Measurements from ENCODE around the gene TMEM63A.

The TMEM63A gene

DNA sequence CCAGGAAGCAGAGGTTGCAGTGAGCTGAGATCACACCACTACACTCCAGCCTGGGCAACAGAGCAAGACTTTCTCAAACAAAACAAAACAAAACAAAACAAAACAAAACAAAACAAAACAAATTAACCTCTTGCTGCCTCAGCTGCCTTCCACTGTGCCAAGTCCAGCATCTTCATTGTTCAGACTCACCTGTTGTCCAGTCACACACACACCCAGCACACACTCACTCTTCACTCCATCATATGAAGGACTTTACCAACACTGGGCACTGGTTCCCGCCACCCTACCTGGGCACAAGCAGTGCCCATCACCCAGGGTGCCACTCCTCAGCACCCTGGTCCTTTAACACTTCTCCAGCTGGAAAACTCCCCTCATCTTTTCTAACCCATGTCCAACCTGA is 27.3 kb upstream of the TMEM63A start:
- ChIA-PET CTCF (interaction anchor here (0.6 to 1.2 kb wide), 6 partner anchors 16 to 428 kb away, joined by 3 to 4 read pairs (median 4); partner anchors contain the start of gene TMEM63A), POLR2A (ENCODE audit: low non-redundant PET) (no interaction called here)
- no peak for DNase-seq (ENCODE audit: low spot score)
- H3K27ac ChIP-seq, result no peak overlapping the region
- TF ChIP-seq, protein P1, sequence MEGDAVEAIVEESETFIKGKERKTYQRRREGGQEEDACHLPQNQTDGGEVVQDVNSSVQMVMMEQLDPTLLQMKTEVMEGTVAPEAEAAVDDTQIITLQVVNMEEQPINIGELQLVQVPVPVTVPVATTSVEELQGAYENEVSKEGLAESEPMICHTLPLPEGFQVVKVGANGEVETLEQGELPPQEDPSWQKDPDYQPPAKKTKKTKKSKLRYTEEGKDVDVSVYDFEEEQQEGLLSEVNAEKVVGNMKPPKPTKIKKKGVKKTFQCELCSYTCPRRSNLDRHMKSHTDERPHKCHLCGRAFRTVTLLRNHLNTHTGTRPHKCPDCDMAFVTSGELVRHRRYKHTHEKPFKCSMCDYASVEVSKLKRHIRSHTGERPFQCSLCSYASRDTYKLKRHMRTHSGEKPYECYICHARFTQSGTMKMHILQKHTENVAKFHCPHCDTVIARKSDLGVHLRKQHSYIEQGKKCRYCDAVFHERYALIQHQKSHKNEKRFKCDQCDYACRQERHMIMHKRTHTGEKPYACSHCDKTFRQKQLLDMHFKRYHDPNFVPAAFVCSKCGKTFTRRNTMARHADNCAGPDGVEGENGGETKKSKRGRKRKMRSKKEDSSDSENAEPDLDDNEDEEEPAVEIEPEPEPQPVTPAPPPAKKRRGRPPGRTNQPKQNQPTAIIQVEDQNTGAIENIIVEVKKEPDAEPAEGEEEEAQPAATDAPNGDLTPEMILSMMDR (conservative IDR thresholded peaks at IDR 0.05; ENCODE audit: low read depth), result no peak

DNA sequence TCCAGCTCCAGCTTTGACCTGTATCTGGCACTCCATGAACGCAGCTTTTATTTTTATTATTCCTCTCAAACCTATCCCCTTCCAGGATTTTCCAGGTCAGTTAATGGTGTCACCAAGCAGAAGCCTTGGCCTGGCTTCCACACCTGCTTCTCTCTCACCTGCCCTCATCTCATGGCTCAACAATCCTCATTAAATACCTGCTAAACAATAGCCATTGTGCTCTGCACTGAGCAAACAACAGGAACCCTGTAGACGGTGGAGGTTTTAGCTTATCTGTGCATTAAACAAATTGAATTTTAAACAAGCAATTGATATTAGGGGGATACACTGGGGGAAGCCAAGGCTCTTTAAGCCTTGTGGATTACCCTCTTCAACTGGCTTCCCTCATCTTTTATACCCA is 26.6 kb upstream of the TMEM63A start:
- H3K27ac ChIP-seq, result no peak overlapping the region
- TF ChIP-seq, protein P1 (conservative IDR thresholded peaks at IDR 0.05; ENCODE audit: low read depth), result no peak
- no peak for DNase-seq (ENCODE audit: low spot score)
- CTCF ChIA-PET, result interaction anchor here (0.6 to 1.1 kb wide), 5 partner anchors 27 to 1174 kb away, joined by 3 to 4 read pairs (median 4); partner anchors contain the start of gene TMEM63A
- POLR2A ChIA-PET (ENCODE audit: low non-redundant PET), result no interaction called here

DNA sequence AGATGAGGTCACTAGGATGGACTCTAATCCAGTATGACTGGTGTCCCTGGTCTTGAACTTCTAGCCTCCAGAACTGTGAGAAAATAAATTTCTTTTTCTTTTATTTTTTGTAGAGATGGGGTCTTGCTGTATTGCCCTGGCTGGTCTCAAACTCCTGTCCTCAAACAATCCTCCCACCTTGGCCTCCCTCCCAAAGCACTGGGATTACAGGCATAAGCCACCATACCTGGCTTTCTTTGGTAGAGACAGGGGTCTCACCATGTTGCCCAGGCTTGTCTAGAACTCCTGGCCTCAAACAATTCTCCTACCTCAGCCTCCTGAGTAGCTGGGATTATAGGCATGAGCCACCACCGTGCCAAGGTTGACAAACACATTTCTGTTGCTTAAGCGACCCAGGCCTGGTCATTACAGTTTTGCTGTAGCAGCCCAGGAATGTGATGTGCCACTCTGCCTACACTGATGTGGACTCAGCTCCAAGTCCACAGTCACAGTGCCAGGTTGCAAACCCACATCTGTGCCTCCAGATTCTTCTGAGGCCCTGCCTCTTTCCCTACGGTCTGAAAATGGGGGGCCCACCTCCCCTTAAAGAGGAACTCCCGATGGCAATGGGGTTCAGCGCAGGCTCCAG is 25.9 kb upstream of the TMEM63A start:
- CTCF ChIA-PET, result interaction anchor here (0.6 kb wide), 2 partner anchors 719 to 1174 kb away, joined by 4 read pairs; no protein-coding TSS in a partner anchor
- no peak overlapping the region for H3K27ac ChIP-seq
- POLR2A ChIA-PET (ENCODE audit: low non-redundant PET), result no interaction called here
- TF ChIP-seq, protein P1 (conservative IDR thresholded peaks at IDR 0.05; ENCODE audit: low read depth), result no peak
- no peak for DNase-seq (ENCODE audit: low spot score)

DNA sequence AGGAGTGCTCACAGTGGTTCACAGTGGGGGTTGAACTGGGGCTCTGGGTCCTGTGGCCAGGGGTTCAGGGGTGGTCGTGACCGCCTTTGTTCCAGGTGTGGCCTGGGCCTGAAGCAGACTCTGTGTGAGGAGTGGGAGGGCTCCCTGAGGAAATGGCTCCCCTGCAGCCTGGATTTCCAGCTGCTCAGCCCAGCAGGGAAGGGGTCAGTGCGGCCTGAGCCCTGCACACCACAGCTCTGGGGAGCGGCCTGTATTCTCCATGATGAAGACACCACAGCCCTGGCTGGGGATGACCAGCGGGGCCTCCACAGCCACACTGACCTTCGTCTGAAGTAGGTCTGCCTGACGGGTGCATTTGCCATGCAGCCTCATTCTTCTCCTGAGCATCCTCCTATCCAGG is 25.2 kb upstream of the TMEM63A start:
- CTCF ChIA-PET, result no interaction called here
- POLR2A ChIA-PET (ENCODE audit: low non-redundant PET), result no interaction called here

DNA sequence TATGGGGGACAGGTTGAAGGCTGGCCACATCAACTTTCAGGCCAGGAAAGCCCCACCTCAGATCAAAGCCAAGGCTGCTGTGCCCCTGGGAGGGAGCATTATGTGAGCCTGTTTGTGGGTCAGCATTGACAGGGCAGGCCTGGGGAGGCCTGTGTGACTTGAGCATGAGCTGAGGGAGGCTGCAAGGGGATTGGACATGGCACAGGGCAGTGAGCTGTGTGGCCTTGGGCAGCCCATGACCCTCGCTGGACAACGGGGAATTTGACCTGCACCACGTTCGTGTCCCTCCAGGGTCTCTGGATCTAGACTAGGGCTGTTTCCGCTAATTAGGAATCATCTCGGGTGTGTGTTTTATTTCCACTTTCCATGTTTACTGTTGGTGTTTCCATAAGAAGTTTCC is 24.3 kb upstream of the TMEM63A start:
- no peak overlapping the region for H3K27ac ChIP-seq
- DNase-seq (ENCODE audit: low spot score), result no peak
- ChIA-PET CTCF (interaction anchor here (0.7 to 1.4 kb wide), 2 partner anchors 69 to 287 kb away, joined by 3 to 7 read pairs; no protein-coding TSS in a partner anchor), POLR2A (ENCODE audit: low non-redundant PET) (no interaction called here)
- TF ChIP-seq, protein P1 (conservative IDR thresholded peaks at IDR 0.05; ENCODE audit: low read depth), result no peak

More for the DNA sequence above, 25.2 kb upstream of the TMEM63A start:
- H3K27ac ChIP-seq, result no peak overlapping the region
- DNase-seq (ENCODE audit: low spot score), result no peak
- TF ChIP-seq, protein P1 (conservative IDR thresholded peaks at IDR 0.05; ENCODE audit: low read depth), result no peak

DNA sequence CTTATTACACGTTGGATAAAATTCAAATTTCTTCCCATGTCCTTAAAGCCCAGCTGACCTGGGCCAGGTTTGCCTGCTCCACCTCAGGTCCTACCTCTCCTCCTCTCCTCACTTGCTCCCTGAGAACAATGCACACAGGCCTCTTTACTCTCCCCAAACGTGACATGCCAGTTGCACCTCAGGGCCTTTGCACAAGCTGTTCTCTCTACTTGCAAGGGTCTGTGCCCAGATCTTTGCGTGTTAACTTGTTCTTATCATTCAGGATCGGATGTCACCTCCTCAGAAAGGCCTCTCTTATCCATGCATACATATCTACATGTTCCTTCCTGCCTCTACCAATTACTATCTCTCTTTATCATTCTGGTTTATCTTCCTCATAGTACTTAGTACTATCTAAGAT is 21.4 kb upstream of the TMEM63A start:
- TF ChIP-seq, protein P1 (conservative IDR thresholded peaks at IDR 0.05; ENCODE audit: low read depth), result no peak
- DNase-seq (ENCODE audit: low spot score), result no peak
- no peak overlapping the region for H3K27ac ChIP-seq
- ChIA-PET CTCF (interaction anchor here (0.6 to 1.2 kb wide), 3 partner anchors 110 to 429 kb away, joined by 4 to 6 read pairs (median 4); no protein-coding TSS in a partner anchor), POLR2A (ENCODE audit: low non-redundant PET) (no interaction called here)
